Transverse colon (tissue), 4 donors: ENCODE data around the gene RAPGEF4.

Source experiments
- CTCF ChIP-seq, 5 experiments: fragments of 200-600 bp in 3 of 5; fragments of 450-650 bp in 2 of 5; sonication (generic) in 3 of 5; IDR thresholded peaks; 1 replicate in 2 of 5; 2 replicates in 3 of 5; pipeline ENCODE4 v1.5.1; 2016 to 2017; ENCODE audit warnings: antibody characterized with exemption in 5 of 5, inconsistent platforms in 3 of 5, mild to moderate bottlenecking in 2 of 5, moderate library complexity in 1 of 5
- EP300 ChIP-seq: sonication (generic); formaldehyde crosslinking; IDR thresholded peaks from one replicate; pipeline ENCODE4 v1.6.1; 2017; ENCODE audit warnings: antibody characterized with exemption, low read depth
- POLR2A ChIP-seq: fragments of 450-650 bp; IDR thresholded peaks from one replicate; pipeline ENCODE4 v1.6.1; 2016; ENCODE audit warnings: antibody characterized with exemption, mild to moderate bottlenecking, moderate library complexity
- POLR2AphosphoS5 ChIP-seq, 3 donors: sonication (generic); formaldehyde crosslinking; IDR thresholded peaks; one replicate each; pipeline ENCODE4 v1.6.1; 2016; ENCODE audit warnings: antibody characterized with exemption in 3 of 3

- TF ChIP-seq POLR2A (no peak), CTCF (IDR thresholded peaks at IDR 0.05) (no peak), POLR2AphosphoS5 (IDR thresholded peaks at IDR 0.05) (no peak), EP300 (no peak)
Measured at GRCh38 chr2:172922815-172923214, 187.2 kb downstream of the RAPGEF4 start.
